Mesothelial cell of epicardium (in vitro differentiated cells): ENCODE results near the gene AHNAK. TPM values are rescaled to one million over a fixed set of nuclear protein-coding genes. Genes with fewer than 3 reads are reported as not detected.

Source experiments
- DNase-seq, 2 experiments: peaks; one replicate each; pipeline ENCODE4 v3.0.0; 2021; ENCODE audit warnings: low spot score in 2 of 2; ENCODE audit not compliant: unreplicated experiment in 2 of 2
- H3K27ac Mint-ChIP-seq: 2 replicates; pipeline ENCODE4 v1.8.0; 2021; ENCODE audit warnings: mixed read lengths
- H3K27me3 Mint-ChIP-seq: 2 replicates; pipeline ENCODE4 v1.8.0; 2021; ENCODE audit warnings: low read depth, mixed read lengths
- H3K36me3 Mint-ChIP-seq: 2 replicates; pipeline ENCODE4 v1.8.0; 2021; ENCODE audit warnings: mixed read lengths
- H3K4me1 Mint-ChIP-seq: 2 replicates; pipeline ENCODE4 v1.8.0; 2021; ENCODE audit warnings: mixed read lengths
- H3K4me3 Mint-ChIP-seq: 2 replicates; pipeline ENCODE4 v1.8.0; 2021; ENCODE audit warnings: mild to moderate bottlenecking, moderate library complexity, mixed read lengths
- H3K9me3 Mint-ChIP-seq: 2 replicates; pipeline ENCODE4 v1.8.0; 2021; ENCODE audit warnings: mixed read lengths
- CTCF ChIP-seq: fragments of 200-600 bp; sonication (generic); IDR thresholded peaks from one replicate; pipeline ENCODE4 v1.5.0; 2021; ENCODE audit warnings: antibody characterized with exemption; ENCODE audit not compliant: unreplicated experiment
- microRNA-seq: library from miRNA; unstranded; fragments of <30 nt; microRNA quantifications from one replicate; pipeline ENCODE4 v1.2.0, GENCODE V29; 2021; ENCODE audit warnings: inconsistent platforms, mixed read lengths
- total RNA-seq: library from RNA; stranded (reverse); gene quantifications from 3 replicates; pipeline ENCODE4 v1.2.1, GENCODE V29; 2021

Gene AHNAK
- total RNA-seq, 1 donor from 2014 or later: 481 TPM

- Mint-ChIP-seq H3K27ac (no peak overlapping the region), H3K27me3 (no peaks in the 10 kb centered on the region), H3K36me3 (no peaks in the 10 kb centered on the region), H3K4me3 (no peak overlapping the region), H3K9me3 (no peaks in the 10 kb centered on the region), H3K4me1 (peaks cover 33% of the 10 kb centered on the region)
- TF ChIP-seq CTCF: no peak
- no peak for DNase-seq
Measured at GRCh38 chr11:62383822-62384221, 162.8 kb downstream of the AHNAK start.

Small RNA genes lying within 50 kb of the gene (microRNA-seq; reads per million reads assigned to microRNA genes)
- 2.3 reads per million for gene MIR6747

Other genes starting within 250 kb of the AHNAK start
- gene SCGB1D4, start 247.7 kb downstream of the AHNAK start, total RNA-seq: not detected in 3 replicates
- gene ASRGL1, start 209.4 kb downstream of the AHNAK start, total RNA-seq: 6.5 to 7.5 TPM (median 6.7 TPM) in 3 replicates
- gene SCGB1A1, start 127.8 kb downstream of the AHNAK start, total RNA-seq: not detected in 3 replicates
- 1,747 to 1,829 TPM (median 1,814 TPM) in 3 replicates for gene EEF1G, start 27.1 kb upstream of the AHNAK start, total RNA-seq
- gene TUT1, start 44.7 kb upstream of the AHNAK start, total RNA-seq: 23.7 to 26.0 TPM (median 24.2 TPM) in 3 replicates
- gene MTA2, start 55.1 kb upstream of the AHNAK start, total RNA-seq: 121 to 126 TPM (median 124 TPM) in 3 replicates
- gene EML3, start 66.0 kb upstream of the AHNAK start, total RNA-seq: 52.2 to 54.3 TPM (median 53.3 TPM) in 3 replicates
- gene ROM1, start 66.5 kb upstream of the AHNAK start, total RNA-seq: 1.7 to 2.5 TPM (median 1.8 TPM) in 3 replicates
- gene B3GAT3, start 75.2 kb upstream of the AHNAK start, total RNA-seq: 48.1 to 56.4 TPM (median 52.6 TPM) in 3 replicates
- 324 to 342 TPM (median 334 TPM) in 3 replicates for gene GANAB, start 99.8 kb upstream of the AHNAK start, total RNA-seq
- 21.0 to 22.3 TPM (median 21.1 TPM) in 3 replicates for gene INTS5, start 106.5 kb upstream of the AHNAK start, total RNA-seq
- gene C11orf98, start 118.4 kb upstream of the AHNAK start, total RNA-seq: 44.9 to 47.5 TPM (median 47.0 TPM) in 3 replicates
- gene CSKMT, start 118.5 kb upstream of the AHNAK start, total RNA-seq: 17.1 to 20.6 TPM (median 18.7 TPM) in 3 replicates
- 7.3 to 8.4 TPM (median 8.0 TPM) in 3 replicates for gene UQCC3, start 124.9 kb upstream of the AHNAK start, total RNA-seq
- gene LBHD1, start 125.5 kb upstream of the AHNAK start, total RNA-seq: 8.3 to 11.6 TPM (median 9.8 TPM) in 3 replicates
- gene UBXN1, start 132.3 kb upstream of the AHNAK start, total RNA-seq: 112 to 119 TPM (median 118 TPM) in 3 replicates
- gene LRRN4CL, start 142.7 kb upstream of the AHNAK start, total RNA-seq: 1.6 to 2.3 TPM (median 1.7 TPM) in 3 replicates
- gene BSCL2, start 160.6 kb upstream of the AHNAK start, total RNA-seq: 56.9 to 61.4 TPM (median 58.3 TPM) in 3 replicates
- 0.60 to 1.5 TPM (median 0.97 TPM) in 3 replicates for gene GNG3, start 160.9 kb upstream of the AHNAK start, total RNA-seq
- gene HNRNPUL2, start 180.7 kb upstream of the AHNAK start, total RNA-seq: 60.3 to 62.0 TPM (median 61.5 TPM) in 3 replicates
- 39.8 to 46.0 TPM (median 41.7 TPM) in 3 replicates for gene TTC9C, start 181.7 kb upstream of the AHNAK start, total RNA-seq
- gene ZBTB3, start 207.4 kb upstream of the AHNAK start, total RNA-seq: 11.6 to 14.7 TPM (median 13.2 TPM) in 3 replicates
- 84.0 to 89.2 TPM (median 85.2 TPM) in 3 replicates for gene POLR2G, start 214.8 kb upstream of the AHNAK start, total RNA-seq
- 40.2 to 42.9 TPM (median 42.8 TPM) in 3 replicates for gene TAF6L, start 224.6 kb upstream of the AHNAK start, total RNA-seq
- gene TMEM179B, start 240.6 kb upstream of the AHNAK start, total RNA-seq: 31.3 to 33.9 TPM (median 32.6 TPM) in 3 replicates
- 17.4 to 21.4 TPM (median 19.2 TPM) in 3 replicates for gene TMEM223, start 245.2 kb upstream of the AHNAK start, total RNA-seq